Lower lobe of right lung (tissue), 2 donors: ENCODE data around the gene PGPEP1. TPM values are rescaled to one million over a fixed set of nuclear protein-coding genes. Genes with fewer than 3 reads are reported as not detected.
A peak's percentile ranks its signal among the peaks of the same experiment; 100 is the strongest.
"Not testable (repeated sequence)": the region's sequence is repeated elsewhere in the genome, so short reads cannot be mapped to it uniquely, and the experiment has no call there.

Experiments used
- ATAC-seq, 2 donors: fragments of 200-7000 bp; cut with Tn5 transposase; one replicate each; pipeline ENCODE4 v1.9.1; 2020 to 2022; ENCODE audit warnings: mild to moderate bottlenecking in 2 of 2, moderate library complexity in 2 of 2
- DNase-seq: peaks from one replicate; pipeline ENCODE4 v3.0.0-alpha.2; 2020
- H3K27ac ChIP-seq: fragments of 200-600 bp; one replicate; pipeline ENCODE4 v1.8.0; 2022
- H3K27me3 ChIP-seq: fragments of 200-600 bp; one replicate; pipeline ENCODE4 v1.8.0; 2022; ENCODE audit warnings: low read depth
- H3K36me3 ChIP-seq: fragments of 200-600 bp; one replicate; pipeline ENCODE4 v1.8.0; 2022; ENCODE audit warnings: mild to moderate bottlenecking
- H3K4me1 ChIP-seq: fragments of 200-600 bp; one replicate; pipeline ENCODE4 v1.8.0; 2022
- H3K4me3 ChIP-seq: fragments of 200-600 bp; one replicate; pipeline ENCODE4 v1.8.0; 2022; ENCODE audit warnings: mild to moderate bottlenecking
- H3K9me3 ChIP-seq: fragments of 200-600 bp; one replicate; pipeline ENCODE4 v1.8.0; 2022
- intact Hi-C: fragments of 100-400 bp; cut with DNase I; formaldehyde crosslinking; loops from one replicate; pipeline ENCODE4 v1.11.0; 2022
- total RNA-seq: library from RNA; stranded (reverse); fragmentation: NEBNext Ultra II Directional; extraction: Animal tissue kit (Norgen Biotek cat#: 25700); gene quantifications from one replicate; pipeline ENCODE4 v1.2.1, GENCODE V29; 2021
- TF ChIP-seq, protein P1 (sequence below): fragments of 200-600 bp; IDR thresholded peaks from one replicate; pipeline ENCODE4 v1.8.0; 2022; ENCODE audit warnings: antibody characterized with exemption, mild to moderate bottlenecking
- donor health status: DM: no; HTN: yes; CAD: no; lungs with severe emphysema.

Gene PGPEP1
- total RNA-seq, 1 donor from 2014 or later, result 40.9 TPM

DNA sequence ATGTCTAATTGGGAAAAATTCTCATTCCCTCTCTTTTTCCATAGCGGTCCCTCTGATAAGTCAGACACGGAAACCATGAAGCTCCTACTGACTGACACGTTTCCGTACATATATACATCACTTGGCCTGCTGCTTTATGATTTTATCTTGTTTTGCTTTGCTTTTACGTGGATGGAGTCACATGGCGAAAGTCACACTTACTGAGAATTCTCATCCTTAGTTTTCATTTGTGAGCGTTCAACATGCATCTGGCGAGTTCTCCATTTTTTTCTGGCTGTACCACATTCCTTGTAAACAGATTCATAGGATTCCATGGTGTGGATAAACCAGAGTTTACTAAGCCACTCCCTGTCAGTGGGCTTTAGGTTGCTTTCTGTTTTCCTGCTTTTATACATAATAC, 21.2 kb downstream of the PGPEP1 start:
- TF ChIP-seq, protein P1, sequence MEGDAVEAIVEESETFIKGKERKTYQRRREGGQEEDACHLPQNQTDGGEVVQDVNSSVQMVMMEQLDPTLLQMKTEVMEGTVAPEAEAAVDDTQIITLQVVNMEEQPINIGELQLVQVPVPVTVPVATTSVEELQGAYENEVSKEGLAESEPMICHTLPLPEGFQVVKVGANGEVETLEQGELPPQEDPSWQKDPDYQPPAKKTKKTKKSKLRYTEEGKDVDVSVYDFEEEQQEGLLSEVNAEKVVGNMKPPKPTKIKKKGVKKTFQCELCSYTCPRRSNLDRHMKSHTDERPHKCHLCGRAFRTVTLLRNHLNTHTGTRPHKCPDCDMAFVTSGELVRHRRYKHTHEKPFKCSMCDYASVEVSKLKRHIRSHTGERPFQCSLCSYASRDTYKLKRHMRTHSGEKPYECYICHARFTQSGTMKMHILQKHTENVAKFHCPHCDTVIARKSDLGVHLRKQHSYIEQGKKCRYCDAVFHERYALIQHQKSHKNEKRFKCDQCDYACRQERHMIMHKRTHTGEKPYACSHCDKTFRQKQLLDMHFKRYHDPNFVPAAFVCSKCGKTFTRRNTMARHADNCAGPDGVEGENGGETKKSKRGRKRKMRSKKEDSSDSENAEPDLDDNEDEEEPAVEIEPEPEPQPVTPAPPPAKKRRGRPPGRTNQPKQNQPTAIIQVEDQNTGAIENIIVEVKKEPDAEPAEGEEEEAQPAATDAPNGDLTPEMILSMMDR, result no peak
- ATAC-seq (no peak), DNase-seq (no peak)
- Histone ChIP-seq H3K4me1 (peaks cover 25% of the 10 kb centered on the region), H3K4me3 (no peak overlapping the region), H3K27ac (no peak overlapping the region), H3K9me3 (no peaks in the 10 kb centered on the region), H3K27me3 (no peaks in the 10 kb centered on the region), H3K36me3 (peaks cover 62% of the 10 kb centered on the region)
- intact Hi-C loops, result no loop called here

- Histone ChIP-seq H3K4me1 (peaks cover 25% of the 10 kb centered on the region), H3K4me3 (no peak overlapping the region), H3K27me3 (no peaks in the 10 kb centered on the region), H3K9me3 (no peaks in the 10 kb centered on the region), H3K27ac (no peak overlapping the region), H3K36me3 (peaks cover 48% of the 10 kb centered on the region)
- ATAC-seq, result no peak
- intact Hi-C loops, result no loop called here
- no peak for DNase-seq
- TF ChIP-seq, protein P1, result no peak
Measured at GRCh38 chr19:18362934-18363542, 22.6 kb downstream of the PGPEP1 start.

DNA sequence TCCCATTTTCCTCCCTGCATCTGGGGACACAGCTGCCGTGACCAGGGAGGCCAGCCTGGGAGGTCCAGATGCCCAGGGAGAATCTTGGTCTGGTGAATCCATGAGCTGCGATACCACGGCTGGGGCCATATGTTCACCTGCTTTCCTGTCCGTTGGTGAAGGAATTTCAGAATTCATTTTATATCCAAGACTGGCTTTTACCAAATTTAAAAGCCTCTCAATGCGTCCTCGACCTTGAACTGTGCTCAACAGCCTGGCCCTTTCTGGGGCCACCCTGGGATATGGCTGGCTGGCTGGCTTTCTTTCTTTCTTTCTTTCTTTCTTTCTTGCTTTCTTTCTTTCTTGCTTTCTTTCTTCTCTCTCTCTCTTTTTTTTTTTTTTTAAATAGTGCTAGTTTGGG, 23.4 kb downstream of the PGPEP1 start:
- ATAC-seq, result no peak
- Histone ChIP-seq H3K27me3 (no peaks in the 10 kb centered on the region), H3K36me3 (peaks cover 41% of the 10 kb centered on the region), H3K4me1 (peaks cover 25% of the 10 kb centered on the region), H3K4me3 (no peak overlapping the region), H3K27ac (peak overlapping the region; percentile 87), H3K9me3 (no peaks in the 10 kb centered on the region)
- intact Hi-C loops, result no loop called here
- DNase-seq, result no peak
- TF ChIP-seq, protein P1, result no peak

DNA sequence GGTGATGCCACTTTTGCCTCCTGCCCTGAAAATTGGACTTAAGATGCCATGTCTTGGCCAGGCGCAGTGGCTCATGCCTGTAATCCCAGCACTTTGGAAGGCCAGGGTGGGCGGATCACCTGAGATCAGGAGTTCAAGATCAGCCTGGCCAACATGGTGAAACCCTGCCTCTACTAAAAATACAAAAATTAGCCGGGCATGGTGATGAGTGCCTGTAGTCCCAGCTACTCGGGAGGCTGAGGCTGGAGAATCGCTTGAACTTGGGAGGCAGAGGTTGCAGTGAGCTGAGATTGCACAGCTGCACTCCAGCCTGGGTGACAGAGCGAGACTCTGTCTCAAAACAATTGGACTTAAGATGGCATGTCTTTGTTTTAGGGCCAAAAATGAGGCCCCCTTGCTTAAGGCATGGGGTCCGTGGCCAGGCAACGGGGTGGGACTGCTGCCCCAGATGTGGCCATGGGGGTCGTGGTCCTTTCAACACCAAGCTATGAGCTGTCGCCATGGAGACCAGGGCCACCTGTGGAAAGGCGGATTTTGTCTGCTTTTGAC, 24.0 kb downstream of the PGPEP1 start:
- intact Hi-C loops, DNase-seq, H3K9me3 ChIP-seq, H3K27me3 ChIP-seq: not testable (repeated sequence)
- ATAC-seq, result peak in 1 of 2 donors; percentile 2
- peak overlapping the region; percentile 8 for H3K4me3 ChIP-seq
- peak overlapping the region; percentile 87 for H3K27ac ChIP-seq
- peaks cover 25% of the 10 kb centered on the region for H3K4me1 ChIP-seq
- peaks cover 35% of the 10 kb centered on the region for H3K36me3 ChIP-seq

- TF ChIP-seq, protein P1, result no peak
- Histone ChIP-seq H3K4me3 (peak overlapping the region; percentile 8), H3K27ac (peak overlapping the region; percentile 87), H3K36me3 (peaks cover 29% of the 10 kb centered on the region), H3K9me3 (no peaks in the 10 kb centered on the region), H3K4me1 (peaks cover 25% of the 10 kb centered on the region), H3K27me3 (no peaks in the 10 kb centered on the region)
- ATAC-seq (peak; percentile 85 to 91), DNase-seq (peak; percentile 78)
- intact Hi-C loops, result no loop called here
Measured at GRCh38 chr19:18364826-18365528, 24.6 kb downstream of the PGPEP1 start.

DNA sequence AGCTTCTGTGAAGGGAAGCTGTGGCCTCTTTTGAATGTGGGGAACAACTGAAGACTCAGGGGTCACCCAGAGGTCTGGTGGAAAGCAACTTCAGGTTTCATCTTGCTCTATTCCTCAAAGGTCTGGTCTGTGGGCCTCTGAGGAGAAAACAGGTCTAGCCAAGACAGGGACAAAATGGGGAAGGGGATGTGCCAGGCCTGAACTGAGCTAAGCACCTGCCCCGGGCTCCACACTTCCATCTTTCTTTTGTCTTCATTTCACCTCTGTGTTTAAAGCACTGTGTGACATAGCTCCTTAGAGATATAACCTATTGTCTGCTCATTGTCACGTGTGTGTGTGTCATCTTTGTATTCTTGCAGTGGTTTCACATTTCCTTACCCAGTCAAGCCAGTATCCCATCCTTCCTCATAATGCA, 25.6 kb downstream of the PGPEP1 start:
- H3K27ac ChIP-seq, result peak overlapping the region; percentile 87

More for the DNA sequence above, 25.6 kb downstream of the PGPEP1 start:
- peak in 1 of 2 donors; percentile 6 for ATAC-seq
- H3K36me3 ChIP-seq, result peaks cover 20% of the 10 kb centered on the region
- H3K9me3 ChIP-seq, result no peaks in the 10 kb centered on the region
- H3K27me3 ChIP-seq, result no peaks in the 10 kb centered on the region
- H3K4me3 ChIP-seq, result no peak overlapping the region
- DNase-seq, result no peak
- TF ChIP-seq, protein P1, result no peak
- peaks cover 25% of the 10 kb centered on the region for H3K4me1 ChIP-seq
- intact Hi-C loops, result no loop called here
